HepG2 (cell line): ENCODE data around the gene LSMEM2. TPM values are rescaled to one million over a fixed set of nuclear protein-coding genes. Genes with fewer than 3 reads are reported as not detected.

ENCODE experiments used
- ADNP ChIP-seq: sonication (generic); formaldehyde crosslinking; IDR thresholded peaks from 2 replicates; pipeline ENCODE4 v1.4.0; 2020; ENCODE audit warnings: missing genetic modification reagents
- DPF2 ChIP-seq: sonication (generic); formaldehyde crosslinking; IDR thresholded peaks from 2 replicates; pipeline ENCODE4 v1.4.0; 2020; ENCODE audit warnings: mild to moderate bottlenecking, low read depth, missing genetic modification reagents, borderline replicate concordance
- FOXA1 ChIP-seq, 2 experiments: fragments of 450-650 bp in 1 of 2; sonication (generic) in 1 of 2; formaldehyde crosslinking in 1 of 2; IDR thresholded peaks; 2 replicates each; pipeline versions ENCODE4 v1.4.0 to v1.6.1; 2016 to 2020; ENCODE audit warnings: missing genetic modification reagents in 1 of 2
- HNRNPL ChIP-seq: fragments of 200-400 bp; formaldehyde crosslinking; IDR thresholded peaks from 2 replicates; pipeline ENCODE4 v1.6.1; 2017; ENCODE audit warnings: mild to moderate bottlenecking, low read depth, low read length
- JUND ChIP-seq: sonication (generic); formaldehyde crosslinking; IDR thresholded peaks from 2 replicates; pipeline ENCODE4 v1.8.0; 2022; ENCODE audit warnings: mild to moderate bottlenecking, missing genetic modification reagents
- NR2F1 ChIP-seq, 2 experiments: fragments of 450-650 bp in 1 of 2; formaldehyde crosslinking in 1 of 2; IDR thresholded peaks; 2 replicates each; pipeline versions ENCODE4 v1.5.0 to v1.6.1; 2016 to 2020; ENCODE audit warnings: mild to moderate bottlenecking in 1 of 2, missing compliant biosample characterization in 1 of 2, missing genetic modification reagents in 1 of 2, moderate library complexity in 1 of 2
- ZMYM2 ChIP-seq: sonication (generic); formaldehyde crosslinking; IDR thresholded peaks from 2 replicates; pipeline ENCODE4 v1.8.0; 2022; ENCODE audit warnings: mild to moderate bottlenecking, missing genetic modification reagents
- ZNF30 ChIP-seq: sonication (generic); formaldehyde crosslinking; IDR thresholded peaks from 2 replicates; pipeline ENCODE4 v1.5.0; 2020; ENCODE audit warnings: mild to moderate bottlenecking, missing genetic modification reagents
- ZNF768 ChIP-seq: sonication (generic); formaldehyde crosslinking; IDR thresholded peaks from 2 replicates; pipeline ENCODE4 v1.4.0; 2020; ENCODE audit warnings: missing genetic modification reagents
- polyA plus RNA-seq, 8 experiments: library from polyadenylated mRNA; depleted of rRNA in 3 of 8; stranded (reverse) in 7 of 8; unstranded in 1 of 8; fragments of >200 nt; fragmentation: Illumina TruSeq in 4 of 8; extraction: Trizol in 4 of 8; gene quantifications; 2 replicates each; pipeline versions ENCODE4 v1.2.1 to v1.2.3, GENCODE V29; 2011 to 2016; ENCODE audit warnings: low read depth in 4 of 8, missing spikeins in 1 of 8, mixed read lengths in 1 of 8; ENCODE audit not compliant: insufficient read depth in 1 of 8
- total RNA-seq, 5 experiments: library from RNA; depleted of rRNA; stranded (reverse); fragments of >200 nt; fragmentation: Illumina TruSeq; extraction: Trizol; gene quantifications; 2 replicates each; pipeline ENCODE4 v1.2.3, GENCODE V29; 2016; ENCODE audit warnings: low read depth in 1 of 5
- TF ChIP-seq, protein P1 (sequence below): sonication (generic); formaldehyde crosslinking; IDR thresholded peaks from 2 replicates; pipeline ENCODE4 v1.5.1; 2020; ENCODE audit warnings: missing genetic modification reagents, mild to moderate bottlenecking, borderline replicate concordance
- TF ChIP-seq, protein P2 (sequence below): sonication (generic); formaldehyde crosslinking; IDR thresholded peaks from 2 replicates; pipeline ENCODE4 v1.4.0; 2020; ENCODE audit warnings: missing genetic modification reagents
- TF ChIP-seq, protein P3 (sequence below), 2 experiments: sonication (generic) in 1 of 2; formaldehyde crosslinking in 1 of 2; IDR thresholded peaks; 2 replicates each; pipeline versions ENCODE4 v1.4.0 to v1.6.1; 2016 to 2020; ENCODE audit warnings: borderline replicate concordance in 1 of 2, low read depth in 1 of 2, mild to moderate bottlenecking in 1 of 2, missing genetic modification reagents in 1 of 2
- TF ChIP-seq, protein P4 (sequence below): sonication (generic); formaldehyde crosslinking; IDR thresholded peaks from 2 replicates; pipeline ENCODE4 v1.4.0; 2020; ENCODE audit warnings: low read depth, missing genetic modification reagents

LSMEM2 gene
- total and polyA plus RNA-seq, 2 of the 13 experiments (the other 11 are each of a cell fraction or from before 2014, with no cell fraction given), result 0.07 to 0.41 TPM

DNA sequence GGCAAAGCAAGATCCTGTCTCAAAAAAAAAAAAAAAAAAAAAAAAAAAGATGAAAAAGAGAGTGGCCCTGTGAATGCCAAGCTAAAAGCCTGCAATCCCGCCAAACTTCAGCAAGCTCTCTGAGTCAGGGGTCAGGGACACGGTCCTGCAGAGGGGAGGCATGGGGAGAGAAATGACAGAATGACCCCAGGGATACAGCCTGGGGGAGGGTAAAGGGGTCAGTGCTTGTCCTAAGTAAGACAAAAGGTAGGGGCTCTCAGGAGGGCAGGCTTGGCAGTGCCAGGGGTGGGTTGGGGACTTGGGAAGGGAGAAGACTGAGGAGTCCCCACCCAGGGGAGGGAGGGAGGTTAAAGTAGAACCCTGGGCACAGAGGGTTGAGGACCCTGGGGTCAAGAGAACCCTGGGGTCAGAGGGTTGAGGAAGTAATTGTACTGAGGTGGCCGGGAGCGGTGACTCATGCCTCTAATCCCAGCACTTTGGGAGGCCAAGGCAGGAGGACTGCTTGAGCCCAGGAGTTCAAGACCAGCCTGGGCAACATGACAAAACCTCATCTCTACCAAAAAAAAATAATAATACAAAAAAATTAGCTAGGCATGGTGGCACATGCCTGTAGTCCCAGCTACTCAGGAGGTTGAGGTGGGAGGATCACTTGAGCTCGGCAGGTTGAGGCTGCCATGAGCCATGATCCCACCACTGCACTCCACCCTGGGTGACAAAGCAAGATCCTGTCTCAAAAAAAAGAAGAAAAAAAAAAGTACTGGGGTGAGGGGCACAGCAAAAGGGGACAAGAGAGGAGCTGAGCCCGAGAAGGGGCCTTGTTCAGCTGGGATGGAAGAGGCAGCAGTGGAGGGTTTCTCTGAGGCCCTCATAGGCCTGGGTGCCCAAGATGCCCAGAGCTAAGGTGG is 15.2 kb upstream of the LSMEM2 start (continued):
- TF ChIP-seq FOXA1 (IDR thresholded peaks at IDR 0.05), result 0 out of 2 replicates have a peak, but pooled peaks have one; percentile 18
- TF ChIP-seq FOXA1 (CRISPR knock-in tag; IDR thresholded peaks at IDR 0.05), result no peak
- 0 out of 2 replicates have a peak, but pooled peaks have one; percentile 42 for TF ChIP-seq HNRNPL
- TF ChIP-seq, protein P1, sequence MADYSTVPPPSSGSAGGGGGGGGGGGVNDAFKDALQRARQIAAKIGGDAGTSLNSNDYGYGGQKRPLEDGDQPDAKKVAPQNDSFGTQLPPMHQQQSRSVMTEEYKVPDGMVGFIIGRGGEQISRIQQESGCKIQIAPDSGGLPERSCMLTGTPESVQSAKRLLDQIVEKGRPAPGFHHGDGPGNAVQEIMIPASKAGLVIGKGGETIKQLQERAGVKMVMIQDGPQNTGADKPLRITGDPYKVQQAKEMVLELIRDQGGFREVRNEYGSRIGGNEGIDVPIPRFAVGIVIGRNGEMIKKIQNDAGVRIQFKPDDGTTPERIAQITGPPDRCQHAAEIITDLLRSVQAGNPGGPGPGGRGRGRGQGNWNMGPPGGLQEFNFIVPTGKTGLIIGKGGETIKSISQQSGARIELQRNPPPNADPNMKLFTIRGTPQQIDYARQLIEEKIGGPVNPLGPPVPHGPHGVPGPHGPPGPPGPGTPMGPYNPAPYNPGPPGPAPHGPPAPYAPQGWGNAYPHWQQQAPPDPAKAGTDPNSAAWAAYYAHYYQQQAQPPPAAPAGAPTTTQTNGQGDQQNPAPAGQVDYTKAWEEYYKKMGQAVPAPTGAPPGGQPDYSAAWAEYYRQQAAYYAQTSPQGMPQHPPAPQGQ (CRISPR knock-in tag), result no peak
- peak; percentile 64; the same call in 1 of the 2 replicates for TF ChIP-seq JUND (CRISPR knock-in tag)
- TF ChIP-seq ADNP (CRISPR knock-in tag), result peak; percentile 80; the same call in 1 of the 2 replicates
- TF ChIP-seq ZNF30, result no peak
- TF ChIP-seq, protein P2, sequence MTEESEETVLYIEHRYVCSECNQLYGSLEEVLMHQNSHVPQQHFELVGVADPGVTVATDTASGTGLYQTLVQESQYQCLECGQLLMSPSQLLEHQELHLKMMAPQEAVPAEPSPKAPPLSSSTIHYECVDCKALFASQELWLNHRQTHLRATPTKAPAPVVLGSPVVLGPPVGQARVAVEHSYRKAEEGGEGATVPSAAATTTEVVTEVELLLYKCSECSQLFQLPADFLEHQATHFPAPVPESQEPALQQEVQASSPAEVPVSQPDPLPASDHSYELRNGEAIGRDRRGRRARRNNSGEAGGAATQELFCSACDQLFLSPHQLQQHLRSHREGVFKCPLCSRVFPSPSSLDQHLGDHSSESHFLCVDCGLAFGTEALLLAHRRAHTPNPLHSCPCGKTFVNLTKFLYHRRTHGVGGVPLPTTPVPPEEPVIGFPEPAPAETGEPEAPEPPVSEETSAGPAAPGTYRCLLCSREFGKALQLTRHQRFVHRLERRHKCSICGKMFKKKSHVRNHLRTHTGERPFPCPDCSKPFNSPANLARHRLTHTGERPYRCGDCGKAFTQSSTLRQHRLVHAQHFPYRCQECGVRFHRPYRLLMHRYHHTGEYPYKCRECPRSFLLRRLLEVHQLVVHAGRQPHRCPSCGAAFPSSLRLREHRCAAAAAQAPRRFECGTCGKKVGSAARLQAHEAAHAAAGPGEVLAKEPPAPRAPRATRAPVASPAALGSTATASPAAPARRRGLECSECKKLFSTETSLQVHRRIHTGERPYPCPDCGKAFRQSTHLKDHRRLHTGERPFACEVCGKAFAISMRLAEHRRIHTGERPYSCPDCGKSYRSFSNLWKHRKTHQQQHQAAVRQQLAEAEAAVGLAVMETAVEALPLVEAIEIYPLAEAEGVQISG (CRISPR knock-in tag), result peak; percentile 2; the same call in 1 of the 2 replicates
- TF ChIP-seq ZMYM2 (CRISPR knock-in tag), result peak; percentile 87
- peak; percentile 76 to 90; a peak in 3 of 4 replicates for TF ChIP-seq NR2F1 (CRISPR knock-in tag; IDR thresholded peaks at IDR 0.05)
- TF ChIP-seq, protein P3, sequence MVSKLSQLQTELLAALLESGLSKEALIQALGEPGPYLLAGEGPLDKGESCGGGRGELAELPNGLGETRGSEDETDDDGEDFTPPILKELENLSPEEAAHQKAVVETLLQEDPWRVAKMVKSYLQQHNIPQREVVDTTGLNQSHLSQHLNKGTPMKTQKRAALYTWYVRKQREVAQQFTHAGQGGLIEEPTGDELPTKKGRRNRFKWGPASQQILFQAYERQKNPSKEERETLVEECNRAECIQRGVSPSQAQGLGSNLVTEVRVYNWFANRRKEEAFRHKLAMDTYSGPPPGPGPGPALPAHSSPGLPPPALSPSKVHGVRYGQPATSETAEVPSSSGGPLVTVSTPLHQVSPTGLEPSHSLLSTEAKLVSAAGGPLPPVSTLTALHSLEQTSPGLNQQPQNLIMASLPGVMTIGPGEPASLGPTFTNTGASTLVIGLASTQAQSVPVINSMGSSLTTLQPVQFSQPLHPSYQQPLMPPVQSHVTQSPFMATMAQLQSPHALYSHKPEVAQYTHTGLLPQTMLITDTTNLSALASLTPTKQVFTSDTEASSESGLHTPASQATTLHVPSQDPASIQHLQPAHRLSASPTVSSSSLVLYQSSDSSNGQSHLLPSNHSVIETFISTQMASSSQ (IDR thresholded peaks at IDR 0.05; ENCODE audit: low read depth), result no peak
- TF ChIP-seq, protein P3 (CRISPR knock-in tag; IDR thresholded peaks at IDR 0.05; ENCODE audit: borderline replicate concordance), result no peak
- TF ChIP-seq, protein P4, sequence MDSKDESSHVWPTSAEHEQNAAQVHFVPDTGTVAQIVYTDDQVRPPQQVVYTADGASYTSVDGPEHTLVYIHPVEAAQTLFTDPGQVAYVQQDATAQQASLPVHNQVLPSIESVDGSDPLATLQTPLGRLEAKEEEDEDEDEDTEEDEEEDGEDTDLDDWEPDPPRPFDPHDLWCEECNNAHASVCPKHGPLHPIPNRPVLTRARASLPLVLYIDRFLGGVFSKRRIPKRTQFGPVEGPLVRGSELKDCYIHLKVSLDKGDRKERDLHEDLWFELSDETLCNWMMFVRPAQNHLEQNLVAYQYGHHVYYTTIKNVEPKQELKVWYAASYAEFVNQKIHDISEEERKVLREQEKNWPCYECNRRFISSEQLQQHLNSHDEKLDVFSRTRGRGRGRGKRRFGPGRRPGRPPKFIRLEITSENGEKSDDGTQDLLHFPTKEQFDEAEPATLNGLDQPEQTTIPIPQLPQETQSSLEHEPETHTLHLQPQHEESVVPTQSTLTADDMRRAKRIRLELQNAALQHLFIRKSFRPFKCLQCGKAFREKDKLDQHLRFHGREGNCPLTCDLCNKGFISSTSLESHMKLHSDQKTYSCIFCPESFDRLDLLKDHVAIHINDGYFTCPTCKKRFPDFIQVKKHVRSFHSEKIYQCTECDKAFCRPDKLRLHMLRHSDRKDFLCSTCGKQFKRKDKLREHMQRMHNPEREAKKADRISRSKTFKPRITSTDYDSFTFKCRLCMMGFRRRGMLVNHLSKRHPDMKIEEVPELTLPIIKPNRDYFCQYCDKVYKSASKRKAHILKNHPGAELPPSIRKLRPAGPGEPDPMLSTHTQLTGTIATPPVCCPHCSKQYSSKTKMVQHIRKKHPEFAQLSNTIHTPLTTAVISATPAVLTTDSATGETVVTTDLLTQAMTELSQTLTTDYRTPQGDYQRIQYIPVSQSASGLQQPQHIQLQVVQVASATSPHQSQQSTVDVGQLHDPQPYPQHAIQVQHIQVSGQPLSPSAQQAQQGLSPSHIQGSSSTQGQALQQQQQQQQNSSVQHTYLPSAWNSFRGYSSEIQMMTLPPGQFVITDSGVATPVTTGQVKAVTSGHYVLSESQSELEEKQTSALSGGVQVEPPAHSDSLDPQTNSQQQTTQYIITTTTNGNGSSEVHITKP (CRISPR knock-in tag), result no peak
- peak; percentile 20; the same call in 1 of the 2 replicates for TF ChIP-seq DPF2 (CRISPR knock-in tag)
- no peak for TF ChIP-seq ZNF768 (CRISPR knock-in tag)
